ENCODE data around the gene CDK18. TPM values are rescaled to one million over a fixed set of nuclear protein-coding genes. Genes with fewer than 3 reads are reported as not detected.

Gene CDK18
- polyA plus RNA-seq, 1 donor from 2014 or later = 0.95 TPM

DNA sequence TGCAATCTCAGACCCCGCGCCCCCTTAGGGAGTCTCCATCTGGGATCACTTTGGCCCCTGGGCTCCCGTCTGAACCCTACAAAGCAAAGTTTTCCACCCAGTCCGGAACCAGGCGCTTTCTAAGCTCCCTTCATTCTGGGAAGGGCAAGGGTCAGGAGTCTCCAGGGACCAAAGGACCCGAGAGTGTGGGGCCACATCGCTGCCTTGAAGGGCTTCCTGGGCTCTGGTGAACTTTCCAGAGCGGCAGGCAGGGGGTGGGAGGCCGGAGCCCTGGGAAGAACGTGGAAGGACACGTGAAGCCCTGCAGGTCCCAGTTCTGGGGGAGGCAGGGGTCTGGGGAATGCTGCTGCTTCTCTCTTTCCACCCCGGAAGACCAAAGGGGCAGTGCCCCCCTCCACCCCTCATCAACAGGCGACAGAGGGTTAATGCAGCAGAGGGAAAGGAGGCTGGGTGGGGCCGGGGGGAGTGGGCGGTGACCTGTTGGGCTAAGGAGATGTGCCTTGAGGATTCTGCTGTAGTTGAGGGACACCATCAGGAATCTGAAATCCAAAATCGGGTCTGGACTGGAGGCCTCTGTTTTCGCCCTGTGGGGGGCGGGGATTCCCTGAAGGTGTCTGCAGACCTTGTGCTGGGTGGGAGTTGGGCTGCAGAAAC is 734 bp downstream of the CDK18 start:
- peaks cover 0 to 11% (median 9%) of the 10 kb centered on the region in 3 donors for H3K4me1 Mint-ChIP-seq
- H3K4me3 Mint-ChIP-seq = peak overlapping the region in 3 of 4 donors; percentile 83 to 93 (median 93)
- H3K27me3 Mint-ChIP-seq = peaks cover 9% of the 10 kb centered on the region
- no peaks in the 10 kb centered on the region for H3K36me3 Mint-ChIP-seq
- peak overlapping the region in 2 of 3 donors; percentile 18 to 80 for H3K27ac Mint-ChIP-seq
- peaks cover 0 to 1% (median 0%) of the 10 kb centered on the region in 3 donors for H3K9me3 Mint-ChIP-seq

DNA sequence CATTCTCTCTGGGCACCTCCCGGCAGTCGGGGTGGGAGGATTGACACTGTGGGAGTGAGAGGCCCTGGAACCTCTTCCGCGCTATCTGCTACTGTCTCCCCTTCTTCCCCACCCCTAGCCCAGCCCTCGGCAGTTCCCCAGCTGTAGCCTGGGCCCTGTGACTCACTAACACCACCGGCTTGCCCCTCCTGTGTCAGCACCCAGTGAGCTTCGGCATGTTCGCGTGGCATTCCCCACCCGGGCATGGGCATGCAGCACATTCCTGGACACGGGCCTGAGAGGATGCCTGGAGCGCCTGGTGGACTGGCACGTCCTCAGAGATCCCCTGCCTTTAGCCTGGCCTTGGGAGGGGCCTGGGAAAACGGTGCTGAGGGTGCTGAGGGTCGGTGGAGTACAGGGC is 1.3 kb downstream of the CDK18 start:
- Mint-ChIP-seq H3K4me1 (peaks cover 0 to 11% (median 9%) of the 10 kb centered on the region in 3 donors), H3K27ac (no peak overlapping the region), H3K36me3 (no peaks in the 10 kb centered on the region), H3K4me3 (peak overlapping the region in 3 of 4 donors; percentile 32 to 82 (median 66)), H3K27me3 (peaks cover 9% of the 10 kb centered on the region), H3K9me3 (peaks cover 0 to 1% (median 0%) of the 10 kb centered on the region in 3 donors)

DNA sequence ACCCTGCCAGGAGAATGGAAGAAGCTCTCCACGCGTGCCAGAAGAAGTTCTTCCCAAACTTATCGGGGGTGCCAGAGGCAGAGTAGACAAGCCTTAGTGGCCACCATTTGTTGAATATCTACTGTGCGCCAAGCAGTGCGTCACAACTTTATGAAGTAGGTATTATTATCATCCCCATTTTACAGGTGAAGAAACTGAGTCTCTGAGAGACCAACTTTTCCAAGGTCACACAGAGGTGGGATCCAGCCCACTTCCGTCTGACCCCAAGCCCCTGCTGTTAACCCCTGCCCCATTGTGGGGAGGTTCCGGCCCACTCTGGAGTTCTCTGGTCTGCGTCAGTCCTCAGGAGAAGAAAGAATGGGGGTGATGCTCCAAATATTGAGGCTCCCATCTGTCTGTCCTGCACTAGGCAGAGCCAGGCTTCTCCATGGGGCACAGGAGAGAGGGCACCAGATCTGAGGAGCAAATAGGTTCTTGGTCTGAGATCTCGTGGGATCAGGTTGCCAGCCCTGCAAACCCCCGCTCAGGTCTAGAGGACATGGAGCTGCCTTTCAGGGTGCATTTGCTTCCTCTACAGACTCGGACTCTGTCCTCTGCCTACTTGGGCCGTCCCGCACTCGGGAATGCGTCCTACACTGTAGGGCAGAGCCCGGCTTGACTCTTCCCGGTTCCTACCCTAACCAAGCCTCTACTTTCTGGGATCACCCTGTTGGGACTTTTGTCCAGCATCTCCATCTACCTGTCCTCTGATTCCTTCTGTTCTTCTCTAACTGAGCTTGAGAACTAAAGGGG is 2.1 kb downstream of the CDK18 start:
- H3K9me3 Mint-ChIP-seq = peaks cover 0 to 1% (median 0%) of the 10 kb centered on the region in 3 donors
- peaks cover 9% of the 10 kb centered on the region for H3K27me3 Mint-ChIP-seq
- peaks cover 0 to 11% (median 9%) of the 10 kb centered on the region in 3 donors for H3K4me1 Mint-ChIP-seq
- H3K4me3 Mint-ChIP-seq = peak overlapping the region in 3 of 4 donors; percentile 13 to 74 (median 66)
- H3K27ac Mint-ChIP-seq = no peak overlapping the region
- H3K36me3 Mint-ChIP-seq = no peaks in the 10 kb centered on the region

DNA sequence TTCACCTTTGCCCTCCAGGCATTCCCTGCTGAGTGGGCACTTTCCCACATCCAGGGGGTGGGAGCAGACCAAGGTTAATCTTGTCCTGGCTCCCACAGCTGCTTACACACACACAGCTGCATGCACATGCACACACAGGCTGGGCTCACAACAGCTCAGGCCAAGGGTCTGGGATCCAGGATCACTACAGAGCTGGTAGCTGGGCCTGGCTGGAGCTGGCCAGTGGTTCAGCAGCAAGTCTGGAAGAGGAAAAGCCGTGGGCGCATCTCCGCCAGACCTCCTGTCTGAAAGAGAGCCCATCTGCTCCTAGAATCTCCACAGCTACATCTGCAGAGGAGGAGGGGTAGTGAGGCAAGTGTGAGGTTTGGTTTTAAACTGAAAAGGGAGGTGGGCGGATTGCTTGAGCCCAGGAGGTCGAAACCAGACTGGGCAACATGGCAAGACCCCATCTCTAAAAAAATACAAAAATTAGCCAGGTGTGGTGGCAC is 3.8 kb downstream of the CDK18 start:
- peaks cover 0 to 11% (median 9%) of the 10 kb centered on the region in 3 donors for H3K4me1 Mint-ChIP-seq
- no peak overlapping the region for H3K4me3 Mint-ChIP-seq
- no peaks in the 10 kb centered on the region for H3K36me3 Mint-ChIP-seq
- peak overlapping the region in 1 of 3 donors; percentile 59 for H3K27ac Mint-ChIP-seq
- H3K27me3 Mint-ChIP-seq = peaks cover 9% of the 10 kb centered on the region
- H3K9me3 Mint-ChIP-seq = peaks cover 0 to 1% (median 0%) of the 10 kb centered on the region in 3 donors

DNA sequence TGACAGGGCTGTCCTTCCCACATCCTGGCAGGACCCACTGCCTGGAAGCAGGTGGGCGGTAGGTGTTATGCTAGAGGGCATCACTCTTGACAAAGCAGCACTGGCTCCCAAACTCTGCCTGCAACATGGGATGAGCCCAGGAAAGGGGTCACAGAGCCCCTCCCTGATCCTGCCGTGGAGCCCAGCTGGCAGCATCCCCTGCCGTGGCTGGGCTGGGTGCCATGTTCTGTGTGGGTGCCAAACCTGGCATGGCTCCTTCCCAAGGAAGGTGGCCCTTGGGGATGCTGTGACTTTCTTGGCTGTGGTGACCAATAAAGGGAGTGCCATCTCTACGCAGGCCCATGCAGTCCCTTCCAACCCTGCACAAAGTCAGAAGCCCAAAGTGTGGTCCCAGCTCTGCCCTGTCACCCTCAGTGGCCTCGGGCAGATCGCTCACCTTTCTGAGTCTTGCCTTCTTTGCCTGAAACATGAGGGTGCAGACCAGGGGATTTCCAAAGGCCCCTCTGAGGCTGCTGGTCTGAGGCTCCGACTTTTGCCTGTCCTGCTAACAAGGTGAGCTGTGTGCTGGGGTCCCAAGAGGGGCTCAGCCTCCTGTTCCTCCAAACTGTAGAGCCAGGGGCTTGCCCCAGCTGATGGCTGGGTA is 6.0 kb downstream of the CDK18 start:
- Mint-ChIP-seq H3K36me3 (no peaks in the 10 kb centered on the region), H3K4me1 (peaks cover 0 to 8% (median 7%) of the 10 kb centered on the region in 3 donors), H3K27me3 (peaks cover 8% of the 10 kb centered on the region), H3K4me3 (no peak overlapping the region), H3K27ac (no peak overlapping the region), H3K9me3 (peaks cover 0 to 1% (median 0%) of the 10 kb centered on the region in 3 donors)

DNA sequence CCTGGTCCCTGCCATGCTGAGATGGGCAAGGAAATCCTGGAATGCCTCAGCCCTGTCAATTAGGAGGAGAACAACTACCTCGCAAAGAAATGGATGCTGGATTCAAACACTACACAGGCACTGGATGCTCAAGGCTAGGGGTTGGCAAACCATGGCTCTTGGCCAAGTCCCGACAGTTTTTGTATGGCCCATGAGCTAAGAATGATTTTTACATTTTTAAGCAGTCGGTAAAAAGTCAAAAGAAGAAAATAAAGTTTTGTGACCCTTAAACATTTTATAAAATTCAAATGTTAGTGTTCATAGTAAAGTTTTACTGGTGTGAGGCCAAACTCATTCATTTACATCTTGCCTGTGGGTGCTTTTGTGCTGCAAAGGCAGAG is 6.5 kb downstream of the CDK18 start:
- peaks cover 0 to 6% (median 4%) of the 10 kb centered on the region in 3 donors for H3K4me1 Mint-ChIP-seq
- no peaks in the 10 kb centered on the region for H3K9me3 Mint-ChIP-seq
- H3K36me3 Mint-ChIP-seq = no peaks in the 10 kb centered on the region
- H3K4me3 Mint-ChIP-seq = no peak overlapping the region
- no peak overlapping the region for H3K27ac Mint-ChIP-seq
- peaks cover 8% of the 10 kb centered on the region for H3K27me3 Mint-ChIP-seq

DNA sequence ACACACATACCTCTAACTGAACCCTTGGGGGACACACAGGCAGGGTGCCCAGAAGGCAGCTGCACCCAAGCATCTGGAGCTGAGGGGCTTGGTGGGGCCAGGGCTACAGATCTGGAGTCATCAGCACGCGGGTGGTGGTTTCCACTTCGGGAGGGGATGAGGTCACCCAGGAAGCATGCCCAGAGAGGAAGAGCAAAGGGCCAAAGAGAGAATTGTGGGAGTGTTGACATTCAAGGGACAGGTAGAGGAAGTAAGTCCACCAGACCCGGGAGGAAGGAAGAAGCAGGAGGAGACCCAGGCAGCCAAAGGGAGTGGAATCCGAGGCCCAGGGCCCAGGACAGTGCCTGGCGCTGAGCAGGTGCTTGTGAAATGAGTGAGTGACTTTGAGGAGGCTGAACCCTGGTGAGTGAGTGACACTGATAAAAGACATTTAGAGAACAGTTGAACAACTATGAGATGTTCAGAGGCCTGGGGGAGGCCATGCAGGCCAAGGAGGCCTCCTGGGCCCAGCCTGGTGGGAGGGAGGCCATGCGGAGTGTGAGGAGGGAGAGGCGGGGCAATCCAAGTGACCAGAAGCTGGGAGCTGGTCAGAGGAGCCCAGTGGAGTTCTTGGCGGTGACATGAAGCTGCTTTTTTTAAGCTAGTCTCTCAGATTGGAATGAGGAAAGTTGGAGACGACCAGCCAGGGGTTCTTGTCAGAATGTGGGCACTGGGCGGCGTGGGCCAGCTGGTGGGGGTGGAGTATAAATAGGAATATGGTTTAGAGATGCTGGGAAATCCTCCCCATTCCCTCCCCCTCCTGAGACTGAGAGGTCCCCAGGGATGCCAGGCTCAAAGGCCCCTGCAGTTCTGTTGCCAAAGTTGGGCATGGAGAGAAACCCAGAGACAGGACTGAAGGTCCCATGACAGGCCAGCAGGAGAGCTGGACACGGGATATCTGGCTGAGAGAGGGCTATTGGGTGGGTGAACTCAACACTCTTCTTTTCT is 7.9 kb downstream of the CDK18 start:
- Mint-ChIP-seq H3K4me1 (peaks cover 0 to 7% (median 4%) of the 10 kb centered on the region in 3 donors), H3K9me3 (no peaks in the 10 kb centered on the region), H3K27me3 (peaks cover 2% of the 10 kb centered on the region), H3K27ac (no peak overlapping the region), H3K36me3 (no peaks in the 10 kb centered on the region), H3K4me3 (peak overlapping the region in 1 of 4 donors; percentile 33)

DNA sequence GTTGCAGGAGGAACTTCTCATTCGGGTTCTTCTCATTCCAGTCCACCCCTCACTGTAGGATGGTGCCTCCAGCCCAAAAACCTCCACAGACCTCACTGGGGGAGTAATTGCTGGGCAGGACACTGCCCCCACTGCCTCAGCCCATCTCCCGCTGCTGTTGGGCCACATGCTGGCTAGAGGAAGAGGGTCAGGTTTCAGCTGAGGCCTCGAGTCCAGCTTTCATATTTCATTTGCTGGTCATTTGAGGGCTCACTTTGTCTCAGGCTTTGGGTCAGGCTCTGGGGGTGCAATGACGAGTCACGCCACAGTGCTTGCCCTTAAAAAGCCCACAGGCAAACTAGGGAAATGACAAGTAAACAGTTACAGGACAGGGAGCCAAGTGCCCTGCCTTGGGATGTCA is 9.3 kb downstream of the CDK18 start:
- Mint-ChIP-seq H3K36me3 (peaks cover 2% of the 10 kb centered on the region), H3K9me3 (no peaks in the 10 kb centered on the region), H3K27ac (no peak overlapping the region), H3K4me3 (no peak overlapping the region), H3K4me1 (peaks cover 0 to 5% (median 4%) of the 10 kb centered on the region in 3 donors), H3K27me3 (no peaks in the 10 kb centered on the region)

DNA sequence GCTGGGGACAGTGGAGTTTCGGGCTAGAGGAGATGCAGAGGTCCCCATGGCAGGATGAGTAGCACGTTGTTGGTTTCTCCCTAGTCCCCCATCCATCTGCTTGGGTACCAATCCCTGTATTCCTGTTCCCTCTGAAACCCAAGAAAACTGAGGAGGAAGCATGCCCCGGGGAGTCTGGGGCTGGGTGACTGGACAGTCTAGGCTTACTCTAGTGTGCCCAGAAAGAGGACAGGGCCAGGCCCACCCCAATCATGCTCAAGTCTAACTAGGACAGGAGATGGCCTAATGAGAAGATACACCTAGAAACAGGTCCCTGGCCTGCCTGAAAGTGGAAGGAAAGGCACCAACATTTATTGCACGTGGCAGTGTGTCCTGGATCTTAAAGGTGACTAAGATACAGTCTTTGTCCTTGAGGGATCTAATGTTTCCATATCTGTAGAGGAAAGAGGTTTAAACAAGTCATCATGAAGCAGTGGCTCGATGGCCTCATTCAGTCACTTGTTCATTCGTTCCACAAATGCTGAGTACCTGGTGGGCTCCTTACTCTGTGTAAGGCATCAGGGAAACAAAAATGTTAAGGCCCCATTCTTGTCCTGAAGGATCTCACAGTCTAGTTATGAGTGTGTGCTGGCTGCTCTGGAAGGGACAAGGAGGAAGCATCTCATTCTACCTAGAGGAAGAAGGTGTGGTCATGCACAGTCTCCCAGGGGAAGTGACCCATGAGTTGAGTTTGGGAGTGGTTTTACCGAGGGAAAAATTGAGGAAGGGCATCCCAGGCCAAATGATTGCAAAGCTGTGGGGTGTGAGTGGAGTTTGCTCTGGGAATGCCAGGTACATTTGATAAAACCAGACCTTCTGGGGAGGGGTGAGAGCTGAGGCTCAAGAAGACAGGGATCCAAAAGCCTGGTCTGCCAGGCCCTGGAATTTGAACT is 10.0 kb downstream of the CDK18 start:
- Mint-ChIP-seq H3K27ac (no peak overlapping the region), H3K27me3 (peaks cover under 1% of the 10 kb centered on the region), H3K36me3 (peaks cover 2% of the 10 kb centered on the region), H3K4me3 (no peak overlapping the region), H3K9me3 (no peaks in the 10 kb centered on the region), H3K4me1 (peaks cover 0 to 5% (median 4%) of the 10 kb centered on the region in 3 donors)

DNA sequence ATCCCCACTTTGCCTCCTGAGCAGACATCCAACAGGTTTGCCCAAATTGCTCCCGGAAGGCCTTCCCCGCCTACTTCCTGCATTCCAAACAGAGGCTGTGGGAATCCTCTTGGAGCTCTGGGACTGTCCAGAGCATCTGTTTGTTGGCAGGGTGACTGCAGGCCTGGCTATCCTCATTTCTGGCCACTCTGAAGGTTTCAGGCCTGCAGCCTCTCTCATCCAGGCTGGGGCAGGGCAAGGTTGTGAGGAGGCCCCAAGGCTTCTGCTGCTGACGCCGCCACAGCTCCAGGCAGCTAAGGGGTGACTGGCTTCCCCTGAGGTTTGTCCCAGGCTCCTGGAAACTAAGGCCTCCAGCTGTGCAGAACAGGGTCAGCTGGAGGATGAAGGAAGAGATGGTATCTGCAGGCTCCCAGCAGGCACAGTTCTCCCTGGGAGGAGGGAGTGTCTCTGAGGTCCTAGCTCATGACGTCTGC is 11.3 kb downstream of the CDK18 start:
- no peak overlapping the region for H3K27ac Mint-ChIP-seq
- H3K9me3 Mint-ChIP-seq = no peaks in the 10 kb centered on the region
- H3K36me3 Mint-ChIP-seq = peaks cover 2% of the 10 kb centered on the region
- H3K4me1 Mint-ChIP-seq = peaks cover 0 to 5% (median 4%) of the 10 kb centered on the region in 3 donors
- H3K27me3 Mint-ChIP-seq = peaks cover 3% of the 10 kb centered on the region
- H3K4me3 Mint-ChIP-seq = no peak overlapping the region

DNA sequence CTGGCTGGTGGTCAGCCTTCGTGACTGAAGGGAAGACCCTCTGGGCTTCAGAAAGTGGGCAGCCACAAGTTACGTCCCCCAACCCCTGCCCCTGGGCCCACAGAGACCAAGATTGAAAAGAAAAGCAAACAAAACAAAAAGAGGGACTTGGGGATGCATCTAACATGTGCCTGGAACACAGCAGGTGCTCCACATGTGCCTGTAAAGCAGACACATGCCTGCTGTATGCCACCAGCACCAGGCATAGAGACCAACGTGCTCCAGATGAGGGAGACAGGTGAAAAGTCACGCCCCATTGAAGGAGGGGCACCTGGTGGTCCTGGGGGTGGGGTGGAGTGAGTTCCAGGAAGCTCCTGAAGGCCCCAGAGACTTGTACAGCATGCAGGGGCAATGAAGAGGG is 11.9 kb downstream of the CDK18 start:
- Mint-ChIP-seq H3K27me3 (peaks cover 3% of the 10 kb centered on the region), H3K9me3 (no peaks in the 10 kb centered on the region), H3K27ac (no peak overlapping the region), H3K4me1 (peaks cover 0 to 5% (median 4%) of the 10 kb centered on the region in 3 donors), H3K4me3 (no peak overlapping the region), H3K36me3 (peaks cover 2% of the 10 kb centered on the region)

DNA sequence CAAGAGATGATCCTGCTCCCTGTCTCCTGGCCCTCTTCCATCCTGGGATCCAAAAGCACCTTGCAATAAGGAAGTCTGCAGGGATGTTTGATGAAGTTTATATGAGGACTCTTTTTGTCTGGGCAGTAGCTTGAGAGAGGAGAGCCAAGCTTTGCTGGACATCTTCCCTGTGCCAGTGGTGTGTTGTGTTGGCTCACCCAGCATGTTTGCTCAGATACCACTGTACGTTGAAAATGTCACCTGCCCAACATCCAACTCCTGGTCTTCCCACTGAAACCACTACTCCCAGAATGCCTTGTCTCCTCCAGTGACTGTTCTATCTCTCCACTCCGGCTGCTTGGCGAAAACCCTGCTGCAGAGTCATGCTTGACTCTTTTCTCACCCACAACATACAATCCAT is 12.8 kb downstream of the CDK18 start:
- Mint-ChIP-seq H3K27me3 (peaks cover 3% of the 10 kb centered on the region), H3K4me3 (no peak overlapping the region), H3K27ac (no peak overlapping the region), H3K36me3 (peaks cover 2% of the 10 kb centered on the region), H3K4me1 (peaks cover 0 to 5% (median 4%) of the 10 kb centered on the region in 3 donors), H3K9me3 (no peaks in the 10 kb centered on the region)

DNA sequence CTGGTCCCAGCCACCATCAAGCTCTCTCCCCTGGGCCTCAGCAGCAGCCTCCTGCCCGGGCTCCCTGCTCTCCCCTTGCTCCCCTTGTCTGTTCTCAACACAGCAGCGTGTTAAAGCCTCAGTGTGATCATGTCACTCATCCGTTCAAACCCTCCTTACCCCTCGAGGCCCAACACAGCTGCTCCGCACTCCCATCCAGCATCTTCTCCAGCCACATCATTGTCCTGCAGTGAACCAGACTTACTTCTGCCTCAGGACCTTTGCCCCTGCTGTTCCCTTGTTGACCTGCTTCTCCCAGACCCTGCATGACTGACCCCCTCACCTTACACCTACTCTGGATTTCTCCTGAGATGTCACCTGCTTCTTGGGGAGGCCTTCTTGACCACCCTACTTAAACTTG is 13.3 kb downstream of the CDK18 start:
- no peaks in the 10 kb centered on the region for H3K9me3 Mint-ChIP-seq
- H3K4me3 Mint-ChIP-seq = no peak overlapping the region
- H3K4me1 Mint-ChIP-seq = peaks cover 0 to 5% (median 4%) of the 10 kb centered on the region in 3 donors
- peaks cover 3% of the 10 kb centered on the region for H3K27me3 Mint-ChIP-seq
- H3K36me3 Mint-ChIP-seq = peaks cover 2% of the 10 kb centered on the region
- H3K27ac Mint-ChIP-seq = no peak overlapping the region
